IPS-18c (cell line): ENCODE data around the gene MPHOSPH8.
"Not testable (repeated sequence)": the region's sequence is repeated elsewhere in the genome, so short reads cannot be mapped to it uniquely, and the experiment has no call there.

Source experiments
- H3K4me3 ChIP-seq: 2 replicates; pipeline ENCODE4 v1.7.0; 2013; ENCODE audit warnings: low read depth, mild to moderate bottlenecking, low read length, moderate library complexity; ENCODE audit not compliant: insufficient read depth
- H3K9me3 ChIP-seq: one replicate; pipeline ENCODE4 v1.6.1; 2013; ENCODE audit warnings: mild to moderate bottlenecking, low read length, moderate library complexity; ENCODE audit not compliant: control insufficient read depth, insufficient read depth

Gene MPHOSPH8

DNA sequence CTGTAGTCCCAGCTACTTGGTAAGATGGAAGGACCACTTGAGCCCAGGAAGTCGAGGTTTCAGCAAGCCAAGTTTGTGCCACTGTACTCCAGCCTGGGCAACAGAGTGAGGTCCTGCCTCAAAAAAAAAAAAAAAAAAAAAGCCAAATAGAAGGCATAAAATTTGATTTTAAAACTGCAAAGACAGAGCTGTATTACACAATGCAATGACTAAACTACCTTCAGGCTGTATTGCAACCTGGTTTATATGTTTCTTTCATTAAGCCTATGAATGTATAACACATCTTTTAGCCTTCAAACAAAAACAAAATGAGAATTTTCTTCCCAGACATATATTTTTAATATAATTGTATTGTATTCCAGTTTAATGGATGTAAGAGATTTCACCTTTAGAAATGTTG lies 75.6 kb downstream of the MPHOSPH8 start:
- H3K4me3 ChIP-seq, H3K9me3 ChIP-seq: not testable (repeated sequence)

DNA sequence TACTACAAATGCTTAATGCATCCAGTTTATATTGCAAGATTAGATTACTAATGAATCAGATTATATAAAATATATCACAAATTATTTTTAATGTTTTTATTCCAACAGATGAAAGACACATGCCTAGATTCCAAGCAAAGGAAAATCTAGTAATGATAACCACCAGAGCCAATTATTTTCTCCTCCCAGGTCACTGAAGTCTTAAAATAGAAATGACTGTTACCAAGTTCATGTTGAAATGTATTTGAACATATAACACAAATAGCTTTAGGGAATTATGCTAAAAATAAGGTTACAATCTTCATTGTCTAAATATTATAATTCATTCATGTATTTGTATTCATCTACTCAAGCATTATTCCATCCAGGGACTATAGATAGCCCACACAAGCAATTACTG lies 76.3 kb downstream of the MPHOSPH8 start:
- H3K9me3 ChIP-seq, H3K4me3 ChIP-seq: not testable (repeated sequence)

DNA sequence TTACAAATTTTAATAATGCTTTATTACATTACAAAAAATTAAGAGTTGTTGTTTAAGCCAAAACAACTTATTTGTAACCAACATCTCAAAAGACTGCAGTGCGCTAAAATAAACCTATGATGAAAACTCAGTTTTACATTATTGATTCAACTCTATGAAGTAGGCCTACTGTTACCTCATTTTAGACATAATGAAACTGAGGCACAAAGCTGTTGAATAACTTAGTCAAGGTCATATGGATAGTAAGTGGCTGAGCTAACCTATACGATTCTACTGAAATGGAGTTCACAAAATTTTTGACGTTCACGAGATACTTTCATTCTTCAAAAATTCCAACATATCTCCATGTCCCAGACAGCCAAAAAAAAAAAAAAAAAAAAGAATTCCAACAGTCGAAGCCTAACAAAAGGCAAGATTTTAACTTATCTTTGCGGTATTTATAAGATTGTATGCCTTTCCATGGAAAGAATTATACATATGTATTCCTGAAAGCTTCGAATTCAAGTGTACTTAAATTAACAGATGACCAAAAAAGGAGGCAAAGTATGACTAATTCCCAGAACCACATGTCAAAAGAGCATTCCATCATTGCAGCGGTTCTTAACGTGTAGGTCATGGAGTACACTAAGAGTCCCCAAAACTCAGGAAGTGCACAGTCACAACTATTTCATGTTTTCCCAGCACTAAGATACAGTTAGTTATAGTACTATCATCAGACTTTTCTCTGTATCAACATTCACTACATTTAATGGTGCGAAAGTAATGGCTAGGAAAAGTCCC lies 79.9 kb downstream of the MPHOSPH8 start:
- Histone ChIP-seq H3K4me3 (no peak overlapping the region), H3K9me3 (no peaks in the 10 kb centered on the region)

DNA sequence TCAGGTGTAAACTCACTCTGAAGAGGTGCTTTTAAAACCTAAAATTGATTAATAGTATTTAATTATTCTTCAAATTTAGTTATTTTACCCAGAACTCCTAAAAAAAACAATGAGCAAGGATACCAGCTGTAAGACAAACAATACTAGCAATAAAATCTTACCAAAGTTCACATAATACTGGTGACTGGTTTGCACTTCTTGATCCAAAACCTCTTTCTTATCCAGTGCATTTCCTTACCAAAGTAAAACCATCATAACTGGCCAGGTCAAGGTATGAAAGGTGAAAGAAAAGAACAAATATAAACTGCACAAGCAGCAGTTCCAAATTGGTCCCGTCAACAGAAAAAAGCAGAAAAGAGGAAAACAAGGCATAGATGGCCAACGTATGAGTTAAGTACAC lies 86.6 kb downstream of the MPHOSPH8 start:
- no peak overlapping the region for H3K4me3 ChIP-seq
- H3K9me3 ChIP-seq: no peaks in the 10 kb centered on the region
